Endothelial cell of umbilical vein (primary cell): Measurements from ENCODE around the gene LMTK2. TPM values are rescaled to one million over a fixed set of nuclear protein-coding genes. Genes with fewer than 3 reads are reported as not detected.

Source experiments
- BruUV-seq: library from RNA; stranded (reverse); fragments of 400-500 nt; replicated peaks from 2 replicates; lab custom pipeline; 2021; lab: Mats Ljungman, UMichigan
- CTCF ChIA-PET: fragments of 300-600, 350-600 bp; sonication (Branson Sonifier 250); formaldehyde crosslinking; loops from one replicate; lab custom pipeline; 2021; ENCODE audit warnings: antibody characterized with exemption, inconsistent platforms; lab: Charles Lee
- POLR2A ChIA-PET: fragments of 300-600, 350-600 bp; sonication (Branson Sonifier 250); formaldehyde crosslinking; loops from one replicate; lab custom pipeline; 2021; ENCODE audit warnings: antibody characterized with exemption, inconsistent platforms; lab: Charles Lee
- DNase-seq: peaks from one replicate; pipeline ENCODE4 v3.0.0-alpha.2; 2011; ENCODE audit warnings: low read depth, low spot score
- FAIRE-seq: peaks from 2 replicates; lab custom pipeline; 2011; peaks lifted over from hg19 to GRCh38; lab: Jason Lieb, UNC
- H2AFZ ChIP-seq: 2 replicates; pipeline ENCODE4 v1.6.0; 2012; ENCODE audit warnings: low read depth, low read length, control low read depth, inconsistent platforms
- H3K27ac ChIP-seq: 2 replicates; pipeline ENCODE4 v1.5.1; 2011; ENCODE audit warnings: low read depth, mild to moderate bottlenecking, control low read depth, low read length, moderate library complexity; ENCODE audit not compliant: insufficient read depth
- H3K27me3 ChIP-seq, 2 experiments: 2 replicates each; pipeline versions ENCODE4 v1.6.0 to v1.6.1; 2011; ENCODE audit warnings: low read length in 2 of 2, mixed read lengths in 1 of 2; ENCODE audit not compliant: control insufficient read depth in 2 of 2, insufficient read depth in 2 of 2
- H3K36me3 ChIP-seq, 2 experiments: 2 replicates in 1 of 2; 3 replicates in 1 of 2; pipeline ENCODE4 v1.5.1; 2011; ENCODE audit warnings: low read length in 2 of 2, mild to moderate bottlenecking in 1 of 2, moderate library complexity in 1 of 2; ENCODE audit not compliant: control insufficient read depth in 2 of 2, insufficient read depth in 2 of 2; ENCODE audit errors: extremely low read depth in 1 of 2
- H3K4me1 ChIP-seq: 3 replicates; pipeline ENCODE4 v1.5.1; 2011; ENCODE audit warnings: mild to moderate bottlenecking, low read length; ENCODE audit not compliant: control insufficient read depth, insufficient read depth; ENCODE audit errors: extremely low read depth
- H3K4me2 ChIP-seq: 2 replicates; pipeline ENCODE4 v1.6.1; 2011; ENCODE audit warnings: low read length, control low read depth, mixed read lengths; ENCODE audit not compliant: insufficient read depth
- H3K4me3 ChIP-seq, 3 experiments: fragments of 200-600 bp in 1 of 3; sonication (generic), shearing (Covaris generic) in 1 of 3; replicated peaks in 1 of 3; 2 replicates each; pipeline ENCODE4 v1.5.1; 2011 to 2016; ENCODE audit warnings: control low read depth in 3 of 3, low read length in 3 of 3, mild to moderate bottlenecking in 2 of 3, inconsistent platforms in 1 of 3, low read depth in 1 of 3, moderate library complexity in 1 of 3; ENCODE audit not compliant: insufficient read depth in 1 of 3
- H3K79me2 ChIP-seq: 2 replicates; pipeline ENCODE4 v1.6.0; 2012; ENCODE audit warnings: low read length, inconsistent platforms; ENCODE audit not compliant: control insufficient read depth, insufficient read depth
- H3K9ac ChIP-seq: replicated peaks from 2 replicates; pipeline ENCODE3; 2011; ENCODE audit warnings: low read length, control low read depth; ENCODE audit not compliant: insufficient read depth; ENCODE audit errors: extremely low read depth
- H3K9me1 ChIP-seq: replicated peaks from 3 replicates; pipeline ENCODE4 v1.6.0; 2011; ENCODE audit warnings: mild to moderate bottlenecking, low read length; ENCODE audit not compliant: control insufficient read depth, insufficient read depth; ENCODE audit errors: extremely low read depth
- H3K9me3 ChIP-seq: replicated peaks from 2 replicates; pipeline ENCODE4 v1.5.1; 2012; ENCODE audit warnings: low read length, inconsistent platforms; ENCODE audit not compliant: control insufficient read depth, insufficient read depth
- H4K20me1 ChIP-seq: replicated peaks from 2 replicates; pipeline ENCODE3; 2011; ENCODE audit warnings: mild to moderate bottlenecking, low read length; ENCODE audit not compliant: control insufficient read depth, insufficient read depth; ENCODE audit errors: extremely low read depth
- CTCF ChIP-seq, 2 donors: IDR thresholded peaks; 1 replicate in 1 of 2; 2 replicates in 1 of 2; pipeline ENCODE4 v1.5.1; 2011; ENCODE audit warnings: low read length in 2 of 2, mild to moderate bottlenecking in 2 of 2, moderate library complexity in 2 of 2, control low read depth in 1 of 2, inconsistent platforms in 1 of 2, low read depth in 1 of 2; ENCODE audit not compliant: insufficient read depth in 1 of 2; ENCODE audit errors: extremely low read depth in 1 of 2
- EZH2 ChIP-seq: IDR thresholded peaks from 2 replicates; pipeline ENCODE4 v1.6.1; 2012; ENCODE audit warnings: borderline replicate concordance, low read depth, mild to moderate bottlenecking, moderate library complexity, low read length, inconsistent platforms; ENCODE audit not compliant: severe bottlenecking
- FOS ChIP-seq: IDR thresholded peaks from 2 replicates; pipeline ENCODE4 v1.6.1; 2011; ENCODE audit warnings: mild to moderate bottlenecking, low read length, moderate library complexity, borderline replicate concordance; ENCODE audit not compliant: insufficient read depth
- GATA2 ChIP-seq: IDR thresholded peaks from 2 replicates; pipeline ENCODE4 v1.7.0; 2011; ENCODE audit warnings: low read depth, mild to moderate bottlenecking, moderate library complexity, mixed read lengths, low read length; ENCODE audit not compliant: insufficient read length, insufficient read depth
- JUN ChIP-seq: IDR thresholded peaks from 2 replicates; pipeline ENCODE4 v1.6.1; 2011; ENCODE audit warnings: borderline replicate concordance, low read depth; ENCODE audit not compliant: insufficient read length, insufficient read depth
- MAX ChIP-seq: IDR thresholded peaks from 2 replicates; pipeline ENCODE4 v1.6.1; 2011; ENCODE audit not compliant: insufficient read depth, insufficient read length
- MYC ChIP-seq: IDR thresholded peaks from one replicate; pipeline ENCODE4 v1.6.1; 2011; ENCODE audit warnings: mild to moderate bottlenecking, low read depth, low read length
- POLR2A ChIP-seq: IDR thresholded peaks from 2 replicates; pipeline ENCODE4 v1.6.1; 2012; ENCODE audit warnings: low read depth, mild to moderate bottlenecking, control low read depth, low read length
- POLR2AphosphoS5 ChIP-seq: IDR thresholded peaks from 2 replicates; pipeline ENCODE4 v1.6.1; 2012; ENCODE audit warnings: low read depth, mild to moderate bottlenecking, control low read depth, low read length, moderate library complexity; ENCODE audit not compliant: insufficient read depth
- dilution Hi-C: fragments of 300-500 bp; cut with MboI; formaldehyde crosslinking; loops from one replicate; pipeline ENCODE4 v1.15.0; 2019; ENCODE audit warnings: low sequenced_read_pairs; ENCODE audit not compliant: extremely low pct_ligation_motif_present
- intact Hi-C: fragments of 100-400 bp; cut with micrococcal nuclease; formaldehyde crosslinking; loops from one replicate; pipeline ENCODE4 v1.10.0; 2022
- polyA plus RNA-seq, 4 experiments: library from polyadenylated mRNA; depleted of rRNA in 3 of 4; stranded (reverse) in 3 of 4; unstranded in 1 of 4; fragments of >200 nt; gene quantifications; 2 replicates each; pipeline versions ENCODE4 v1.2.1 to v1.2.3, GENCODE V29; 2011 to 2012; ENCODE audit warnings: missing spikeins in 1 of 4
- total RNA-seq: library from RNA; stranded (reverse); gene quantifications from 2 replicates; pipeline ENCODE4 v1.2.3, GENCODE V29; 2021

The LMTK2 gene
- total and polyA plus RNA-seq, 2 donors (not counting 3 experiments of a cell fraction or from before 2014, with no cell fraction given) = 5.9 to 13.8 TPM

- no peak overlapping the region for H3K4me2 ChIP-seq
- H3K9ac ChIP-seq = no peak overlapping the region
- no peak overlapping the region for H3K27ac ChIP-seq
- no peak for FAIRE-seq
- dilution Hi-C loops = no loop called here
- no peak for TF ChIP-seq POLR2A
- TF ChIP-seq CTCF (IDR thresholded peaks at IDR 0.05; ENCODE audit: extremely low read depth in 1 of 2, insufficient read depth in 1 of 2, low read depth in 1 of 2, low read length in 2 of 2) = no peak
- no peak for TF ChIP-seq EZH2
- no peak for TF ChIP-seq GATA2
- TF ChIP-seq FOS = no peak
- peaks cover 0 to 7% of the 10 kb centered on the region in 2 experiments for H3K36me3 ChIP-seq
- H3K79me2 ChIP-seq = no peaks in the 10 kb centered on the region
- no peak overlapping the region for H3K4me3 ChIP-seq
- POLR2A ChIA-PET = no interaction called here
- H3K9me1 ChIP-seq = no peaks in the 10 kb centered on the region
- intact Hi-C loops = no loop called here
- no peak for DNase-seq
- BruUV-seq = no TSS peak
- no peaks in the 10 kb centered on the region for H3K9me3 ChIP-seq
- H4K20me1 ChIP-seq = no peaks in the 10 kb centered on the region
- CTCF ChIA-PET = interaction anchor here (1.2 to 5.4 kb wide), 5 partner anchors 9 to 156 kb away, joined by 3 to 39 read pairs (median 6); no protein-coding TSS in a partner anchor
- H3K27me3 ChIP-seq = no peaks in the 10 kb centered on the region
- H2AFZ ChIP-seq = no peak overlapping the region
- H3K4me1 ChIP-seq = no peaks in the 10 kb centered on the region
Observed at GRCh38 chr7:98177553-98177952, 70.9 kb downstream of the LMTK2 start.

GRCh38 chr7:98178321-98178720 lies 71.7 kb downstream of the LMTK2 start:
- Histone ChIP-seq H3K36me3 (peaks cover 0 to 7% of the 10 kb centered on the region in 2 experiments), H3K9me1 (no peaks in the 10 kb centered on the region), H3K9ac (no peak overlapping the region), H3K4me3 (no peak overlapping the region), H4K20me1 (no peaks in the 10 kb centered on the region), H3K27ac (no peak overlapping the region), H2AFZ (no peak overlapping the region), H3K79me2 (no peaks in the 10 kb centered on the region), H3K4me2 (no peak overlapping the region), H3K27me3 (no peaks in the 10 kb centered on the region), H3K4me1 (no peaks in the 10 kb centered on the region), H3K9me3 (no peaks in the 10 kb centered on the region)
- intact Hi-C loops (no loop called here), dilution Hi-C loops (no loop called here)
- BruUV-seq = no TSS peak
- no peak for FAIRE-seq
- CTCF ChIA-PET = interaction anchor here (1.2 to 5.4 kb wide), 5 partner anchors 10 to 157 kb away, joined by 3 to 39 read pairs (median 6); no protein-coding TSS in a partner anchor
- no peak for DNase-seq
- TF ChIP-seq JUN (no peak), MYC (no peak), EZH2 (no peak), FOS (no peak), POLR2AphosphoS5 (no peak), POLR2A (no peak), MAX (no peak), GATA2 (no peak), CTCF (IDR thresholded peaks at IDR 0.05; ENCODE audit: extremely low read depth in 1 of 2, insufficient read depth in 1 of 2, low read depth in 1 of 2, low read length in 2 of 2) (no peak)
- POLR2A ChIA-PET = no interaction called here
